ENCODE measurements around the gene ABHD1.

- TF ChIP-seq CTCF (IDR thresholded peaks at IDR 0.05) (no peak), POLR2A (IDR thresholded peaks at IDR 0.05) (no peak)
Measured at GRCh38 chr2:27115519-27115918, 8.1 kb upstream of the ABHD1 start.
